Measurements from ENCODE around the gene DLGAP5. TPM values are rescaled to one million over a fixed set of nuclear protein-coding genes. Genes with fewer than 3 reads are reported as not detected.
A peak's percentile ranks its signal among the peaks of the same experiment; 100 is the strongest.

The DLGAP5 gene
- total and polyA plus RNA-seq, 2 of the 13 experiments (the other 11 are each of a cell fraction or from before 2014, with no cell fraction given), result 7.7 to 55.8 TPM

DNA sequence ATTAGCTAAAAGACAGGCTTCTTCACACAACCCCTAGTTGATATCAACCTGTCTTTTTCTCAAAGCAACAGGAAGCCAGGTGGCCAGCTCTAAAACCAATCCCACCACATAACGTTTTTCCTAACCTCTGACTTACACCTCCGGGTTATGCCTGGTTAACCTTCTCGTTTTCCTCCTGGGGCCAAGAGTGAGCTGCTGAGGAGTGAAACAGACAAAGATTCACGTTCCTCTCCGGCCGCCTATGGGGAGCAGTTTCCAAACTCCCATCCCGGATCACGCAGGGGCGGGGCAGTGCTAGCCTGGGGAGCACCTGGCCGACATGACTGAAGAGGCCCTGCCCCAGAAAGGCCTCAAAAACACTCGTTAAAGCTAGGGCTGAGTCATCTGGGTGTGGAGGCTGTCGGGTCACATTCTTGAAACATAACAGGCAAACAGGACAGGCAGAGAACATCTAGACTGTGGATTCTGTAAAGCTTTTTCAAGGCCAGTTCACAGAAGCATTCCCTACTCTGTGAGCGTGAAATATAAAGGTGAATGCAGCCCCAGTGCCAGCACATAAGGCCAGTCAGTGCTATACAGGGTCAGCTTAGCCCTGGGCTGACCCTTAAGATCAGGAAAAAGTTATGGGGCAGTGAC, 88.3 kb downstream of the DLGAP5 start (continued):
- TF ChIP-seq, protein P1, sequence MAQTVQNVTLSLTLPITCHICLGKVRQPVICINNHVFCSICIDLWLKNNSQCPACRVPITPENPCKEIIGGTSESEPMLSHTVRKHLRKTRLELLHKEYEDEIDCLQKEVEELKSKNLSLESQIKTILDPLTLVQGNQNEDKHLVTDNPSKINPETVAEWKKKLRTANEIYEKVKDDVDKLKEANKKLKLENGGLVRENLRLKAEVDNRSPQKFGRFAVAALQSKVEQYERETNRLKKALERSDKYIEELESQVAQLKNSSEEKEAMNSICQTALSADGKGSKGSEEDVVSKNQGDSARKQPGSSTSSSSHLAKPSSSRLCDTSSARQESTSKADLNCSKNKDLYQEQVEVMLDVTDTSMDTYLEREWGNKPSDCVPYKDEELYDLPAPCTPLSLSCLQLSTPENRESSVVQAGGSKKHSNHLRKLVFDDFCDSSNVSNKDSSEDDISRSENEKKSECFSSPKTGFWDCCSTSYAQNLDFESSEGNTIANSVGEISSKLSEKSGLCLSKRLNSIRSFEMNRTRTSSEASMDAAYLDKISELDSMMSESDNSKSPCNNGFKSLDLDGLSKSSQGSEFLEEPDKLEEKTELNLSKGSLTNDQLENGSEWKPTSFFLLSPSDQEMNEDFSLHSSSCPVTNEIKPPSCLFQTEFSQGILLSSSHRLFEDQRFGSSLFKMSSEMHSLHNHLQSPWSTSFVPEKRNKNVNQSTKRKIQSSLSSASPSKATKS (CRISPR knock-in tag; IDR thresholded peaks at IDR 0.05), result no peak
- TF ChIP-seq CREM (IDR thresholded peaks at IDR 0.05), result no peak
- no peak for TF ChIP-seq CREM (CRISPR knock-in tag; IDR thresholded peaks at IDR 0.05)
- peak; percentile 76; the same call in 1 of the 2 replicates for TF ChIP-seq SOX5 (CRISPR knock-in tag; IDR thresholded peaks at IDR 0.05; ENCODE audit: borderline replicate concordance)
- no peak for TF ChIP-seq SOX6 (IDR thresholded peaks at IDR 0.05)
- TF ChIP-seq SOX6 (CRISPR knock-in tag; IDR thresholded peaks at IDR 0.05), result peak; percentile 83
- TF ChIP-seq RELA (CRISPR knock-in tag; IDR thresholded peaks at IDR 0.05), result no peak
- no peak for TF ChIP-seq ARHGAP35 (CRISPR knock-in tag; IDR thresholded peaks at IDR 0.05; ENCODE audit: borderline replicate concordance)
- no peak; the same call in 1 of the 2 replicates for TF ChIP-seq ZNF563 (CRISPR knock-in tag; IDR thresholded peaks at IDR 0.05)
- no peak for TF ChIP-seq CEBPB (IDR thresholded peaks at IDR 0.05; ENCODE audit: borderline replicate concordance, low read depth, low read length)
- no peak for TF ChIP-seq PAWR (CRISPR knock-in tag; IDR thresholded peaks at IDR 0.05; ENCODE audit: borderline replicate concordance)
- no peak for TF ChIP-seq HNRNPUL1 (IDR thresholded peaks at IDR 0.05; ENCODE audit: low read depth, low read length)
- TF ChIP-seq, protein P2, sequence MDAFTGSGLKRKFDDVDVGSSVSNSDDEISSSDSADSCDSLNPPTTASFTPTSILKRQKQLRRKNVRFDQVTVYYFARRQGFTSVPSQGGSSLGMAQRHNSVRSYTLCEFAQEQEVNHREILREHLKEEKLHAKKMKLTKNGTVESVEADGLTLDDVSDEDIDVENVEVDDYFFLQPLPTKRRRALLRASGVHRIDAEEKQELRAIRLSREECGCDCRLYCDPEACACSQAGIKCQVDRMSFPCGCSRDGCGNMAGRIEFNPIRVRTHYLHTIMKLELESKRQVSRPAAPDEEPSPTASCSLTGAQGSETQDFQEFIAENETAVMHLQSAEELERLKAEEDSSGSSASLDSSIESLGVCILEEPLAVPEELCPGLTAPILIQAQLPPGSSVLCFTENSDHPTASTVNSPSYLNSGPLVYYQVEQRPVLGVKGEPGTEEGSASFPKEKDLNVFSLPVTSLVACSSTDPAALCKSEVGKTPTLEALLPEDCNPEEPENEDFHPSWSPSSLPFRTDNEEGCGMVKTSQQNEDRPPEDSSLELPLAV (CRISPR knock-in tag; conservative IDR thresholded peaks at IDR 0.05; ENCODE audit: low read depth), result no peak
- TF ChIP-seq HOXA9 (CRISPR knock-in tag; IDR thresholded peaks at IDR 0.05; ENCODE audit: borderline replicate concordance), result no peak
- TF ChIP-seq XBP1 (CRISPR knock-in tag; IDR thresholded peaks at IDR 0.05), result no peak
- TF ChIP-seq NFIB (CRISPR knock-in tag; IDR thresholded peaks at IDR 0.05; ENCODE audit: borderline replicate concordance), result no peak
- peak; percentile 72 for TF ChIP-seq NRL (CRISPR knock-in tag; IDR thresholded peaks at IDR 0.05; ENCODE audit: borderline replicate concordance)
- no peak for TF ChIP-seq TFDP2 (CRISPR knock-in tag; IDR thresholded peaks at IDR 0.05)
- no peak for TF ChIP-seq ZNF644 (CRISPR knock-in tag; IDR thresholded peaks at IDR 0.05; ENCODE audit: low read depth)
- no peak for TF ChIP-seq JDP2 (CRISPR knock-in tag; IDR thresholded peaks at IDR 0.05; ENCODE audit: borderline replicate concordance)
- peak; percentile 66 to 68; a peak in 2 of 4 replicates for TF ChIP-seq HMGXB4 (CRISPR knock-in tag; IDR thresholded peaks at IDR 0.05; ENCODE audit: borderline replicate concordance in 1 of 2, low read depth in 1 of 2)
- TF ChIP-seq ZSCAN20 (CRISPR knock-in tag; IDR thresholded peaks at IDR 0.05; ENCODE audit: borderline replicate concordance), result no peak
- no peak for TF ChIP-seq ZC3H13 (CRISPR knock-in tag; IDR thresholded peaks at IDR 0.05)
- peak; percentile 45 for TF ChIP-seq THAP11 (CRISPR knock-in tag; IDR thresholded peaks at IDR 0.05)
- TF ChIP-seq SMAD9 (CRISPR knock-in tag; IDR thresholded peaks at IDR 0.05), result 0 out of 2 replicates have a peak, but pooled peaks have one; percentile 46
